Thoracic aorta (tissue), 2 donors: ENCODE data around the gene DLGAP1. TPM values are rescaled to one million over a fixed set of nuclear protein-coding genes. Genes with fewer than 3 reads are reported as not detected.

Experiments used
- ATAC-seq: fragments of 150-250 bp; one replicate; pipeline ENCODE4 v1.8.0; 2017; ENCODE audit warnings: low read depth; ENCODE audit not compliant: insufficient number of reproducible peaks, low FRiP score
- DNase-seq: peaks from one replicate; pipeline ENCODE4 v3.0.0-alpha.2; 2020; ENCODE audit warnings: low spot score
- H3K27ac ChIP-seq, 2 donors: fragments of 200-600 bp; sonication (generic); 1 replicate in 1 of 2; 2 replicates in 1 of 2; pipeline ENCODE4 v1.5.1; 2016; ENCODE audit warnings: mild to moderate bottlenecking in 2 of 2, moderate library complexity in 2 of 2
- H3K27me3 ChIP-seq: fragments of 200-600 bp; sonication (generic); replicated peaks from 2 replicates; pipeline ENCODE4 v1.6.0; 2016; ENCODE audit warnings: mild to moderate bottlenecking; ENCODE audit not compliant: insufficient read depth
- H3K36me3 ChIP-seq: fragments of 200-600 bp; sonication (generic); one replicate; pipeline ENCODE4 v1.5.1; 2016
- H3K4me1 ChIP-seq, 2 donors: fragments of 200-600 bp; sonication (generic); 1 replicate in 1 of 2; 2 replicates in 1 of 2; pipeline versions ENCODE4 v1.5.1 to v1.6.0; 2016; ENCODE audit warnings: low read depth in 2 of 2, mild to moderate bottlenecking in 1 of 2; ENCODE audit not compliant: control insufficient read depth in 1 of 2
- H3K4me3 ChIP-seq: fragments of 200-600 bp; sonication (generic); 2 replicates; pipeline ENCODE4 v1.5.1; 2016; ENCODE audit warnings: mild to moderate bottlenecking
- H3K9me3 ChIP-seq: fragments of 200-600 bp; sonication (generic); 2 replicates; pipeline ENCODE4 v1.5.1; 2016
- CTCF ChIP-seq: fragments of 200-600 bp; sonication (generic); IDR thresholded peaks from one replicate; pipeline ENCODE4 v1.5.1; 2019; ENCODE audit warnings: antibody characterized with exemption
- total RNA-seq, 2 donors: library from RNA; depleted of rRNA; stranded (reverse); fragments of >200 nt; gene quantifications; one replicate each; pipeline versions ENCODE4 v1.1.0 to v1.2.3, GENCODE V29; 2016

Gene DLGAP1
- total RNA-seq, 2 donors from 2014 or later, result 7.3 to 19.0 TPM

GRCh38 chr18:3689091-3689490 is 766.0 kb downstream of the DLGAP1 start:
- no peak for ATAC-seq
- no peaks in the 10 kb centered on the region for H3K27me3 ChIP-seq

GRCh38 chr18:3688690-3689089 is 766.4 kb downstream of the DLGAP1 start:
- Histone ChIP-seq H3K27ac (no peak overlapping the region), H3K9me3 (no peaks in the 10 kb centered on the region), H3K4me1 (peaks cover 0 to 10% of the 10 kb centered on the region in 2 donors), H3K4me3 (no peak overlapping the region), H3K27me3 (no peaks in the 10 kb centered on the region), H3K36me3 (no peaks in the 10 kb centered on the region)
- no peak for TF ChIP-seq CTCF
- DNase-seq (no peak), ATAC-seq (no peak)

More at GRCh38 chr18:3689091-3689490, 766.0 kb downstream of the DLGAP1 start:
- H3K36me3 ChIP-seq, result no peaks in the 10 kb centered on the region
- H3K4me3 ChIP-seq, result no peak overlapping the region
- H3K4me1 ChIP-seq, result peaks cover 0 to 10% of the 10 kb centered on the region in 2 donors
- no peak overlapping the region for H3K27ac ChIP-seq
- H3K9me3 ChIP-seq, result no peaks in the 10 kb centered on the region
- no peak for TF ChIP-seq CTCF
- DNase-seq, result no peak

- TF ChIP-seq CTCF, result no peak
- DNase-seq (no peak), ATAC-seq (no peak)
- no peak overlapping the region for H3K4me3 ChIP-seq
- H3K9me3 ChIP-seq, result no peaks in the 10 kb centered on the region
- H3K27ac ChIP-seq, result no peak overlapping the region
- no peaks in the 10 kb centered on the region for H3K4me1 ChIP-seq
- H3K27me3 ChIP-seq, result no peaks in the 10 kb centered on the region
- H3K36me3 ChIP-seq, result no peaks in the 10 kb centered on the region
Observed at GRCh38 chr18:3683483-3683882, 771.6 kb downstream of the DLGAP1 start.

GRCh38 chr18:3682061-3682460 is 773.0 kb downstream of the DLGAP1 start:
- Histone ChIP-seq H3K27ac (no peak overlapping the region), H3K4me1 (no peaks in the 10 kb centered on the region), H3K36me3 (no peaks in the 10 kb centered on the region), H3K27me3 (no peaks in the 10 kb centered on the region), H3K4me3 (no peak overlapping the region), H3K9me3 (no peaks in the 10 kb centered on the region)
- DNase-seq (no peak), ATAC-seq (no peak)
- no peak for TF ChIP-seq CTCF

- H3K27ac ChIP-seq, result no peak overlapping the region
- H3K27me3 ChIP-seq, result no peaks in the 10 kb centered on the region
- no peaks in the 10 kb centered on the region for H3K4me1 ChIP-seq
- H3K9me3 ChIP-seq, result no peaks in the 10 kb centered on the region
- DNase-seq, result no peak
- no peak for TF ChIP-seq CTCF
- no peaks in the 10 kb centered on the region for H3K36me3 ChIP-seq
- no peak overlapping the region for H3K4me3 ChIP-seq
- no peak for ATAC-seq
Observed at GRCh38 chr18:3679241-3679640, 775.9 kb downstream of the DLGAP1 start.
